HepG2 (cell line): Measurements from ENCODE around the gene FITM1. TPM values are rescaled to one million over a fixed set of nuclear protein-coding genes. Genes with fewer than 3 reads are reported as not detected.

ENCODE experiments used
- AGO1 ChIP-seq: fragments of 200-400 bp; formaldehyde crosslinking; IDR thresholded peaks from 2 replicates; pipeline ENCODE4 v1.6.1; 2017; ENCODE audit warnings: mild to moderate bottlenecking, low read depth, low read length, moderate library complexity; ENCODE audit not compliant: poor library complexity, severe bottlenecking
- ELK4 ChIP-seq: sonication (generic); formaldehyde crosslinking; IDR thresholded peaks from 2 replicates; pipeline ENCODE4 v1.9.0; 2021; ENCODE audit warnings: missing genetic modification reagents, borderline replicate concordance
- GZF1 ChIP-seq: sonication (generic); formaldehyde crosslinking; IDR thresholded peaks from 2 replicates; pipeline ENCODE4 v1.5.1; 2020; ENCODE audit warnings: mild to moderate bottlenecking, missing genetic modification reagents
- IKZF5 ChIP-seq: IDR thresholded peaks from 2 replicates; pipeline ENCODE4 v1.6.1; 2018; ENCODE audit warnings: missing genetic modification reagents, mild to moderate bottlenecking, missing compliant biosample characterization
- KAT7 ChIP-seq: IDR thresholded peaks from 2 replicates; pipeline ENCODE4 v1.6.1; 2018; ENCODE audit warnings: borderline replicate concordance, missing compliant biosample characterization
- KDM1A ChIP-seq: IDR thresholded peaks from 2 replicates; pipeline ENCODE4 v1.6.1; 2016; ENCODE audit warnings: missing compliant biosample characterization
- NBN ChIP-seq: fragments of 450-650 bp; conservative IDR thresholded peaks from 2 replicates; pipeline ENCODE4 v1.6.1; 2017
- POLR2A ChIP-seq, 2 experiments: IDR thresholded peaks; 2 replicates each; pipeline ENCODE4 v1.6.1; 2011; ENCODE audit warnings: low read depth in 2 of 2, low read length in 2 of 2, mild to moderate bottlenecking in 1 of 2, moderate library complexity in 1 of 2; ENCODE audit not compliant: insufficient read depth in 1 of 2
- PPARG ChIP-seq: conservative IDR thresholded peaks from 2 replicates; pipeline ENCODE4 v1.6.1; 2016; ENCODE audit warnings: missing biosample characterization, missing genetic modification reagents
- ZBTB34 ChIP-seq: sonication (generic); formaldehyde crosslinking; IDR thresholded peaks from 2 replicates; pipeline ENCODE4 v1.8.0; 2022; ENCODE audit warnings: mild to moderate bottlenecking, missing genetic modification reagents
- ZC3H13 ChIP-seq: sonication (generic); formaldehyde crosslinking; IDR thresholded peaks from 2 replicates; pipeline ENCODE4 v1.8.1; 2023; ENCODE audit warnings: mild to moderate bottlenecking, missing genetic modification reagents, moderate library complexity
- ZFP82 ChIP-seq: sonication (generic); formaldehyde crosslinking; IDR thresholded peaks from 2 replicates; pipeline ENCODE4 v1.5.1; 2020; ENCODE audit warnings: mild to moderate bottlenecking, missing genetic modification reagents, borderline replicate concordance
- ZKSCAN8 ChIP-seq: IDR thresholded peaks from 2 replicates; pipeline ENCODE4 v1.6.1; 2016; ENCODE audit warnings: borderline replicate concordance, missing genetic modification reagents, missing compliant biosample characterization
- ZNF138 ChIP-seq: sonication (generic); formaldehyde crosslinking; IDR thresholded peaks from 2 replicates; pipeline ENCODE4 v1.5.0; 2020; ENCODE audit warnings: mild to moderate bottlenecking, low read depth, missing genetic modification reagents
- ZNF180 ChIP-seq: sonication (generic); formaldehyde crosslinking; IDR thresholded peaks from 2 replicates; pipeline ENCODE4 v1.4.0; 2020; ENCODE audit warnings: low read depth, missing genetic modification reagents, borderline replicate concordance
- ZNF280B ChIP-seq: sonication (generic); formaldehyde crosslinking; IDR thresholded peaks from 2 replicates; pipeline ENCODE4 v1.5.0; 2020; ENCODE audit warnings: missing genetic modification reagents, mild to moderate bottlenecking, borderline replicate concordance
- ZNF296 ChIP-seq: sonication (generic); formaldehyde crosslinking; conservative IDR thresholded peaks from 2 replicates; pipeline ENCODE4 v1.5.0; 2020; ENCODE audit warnings: mild to moderate bottlenecking, missing genetic modification reagents
- ZNF3 ChIP-seq: IDR thresholded peaks from 2 replicates; pipeline ENCODE4 v1.7.0; 2017; ENCODE audit warnings: inconsistent platforms
- ZNF343 ChIP-seq: sonication (generic); formaldehyde crosslinking; IDR thresholded peaks from 2 replicates; pipeline ENCODE4 v1.4.0; 2020; ENCODE audit warnings: mild to moderate bottlenecking, missing genetic modification reagents
- ZNF543 ChIP-seq: sonication (generic); formaldehyde crosslinking; IDR thresholded peaks from 2 replicates; pipeline ENCODE4 v1.4.0; 2020; ENCODE audit warnings: mild to moderate bottlenecking, missing genetic modification reagents
- ZNF746 ChIP-seq: sonication (generic); formaldehyde crosslinking; IDR thresholded peaks from 2 replicates; pipeline ENCODE4 v1.8.0; 2022; ENCODE audit warnings: mild to moderate bottlenecking, missing genetic modification reagents
- ZNF768 ChIP-seq: sonication (generic); formaldehyde crosslinking; IDR thresholded peaks from 2 replicates; pipeline ENCODE4 v1.4.0; 2020; ENCODE audit warnings: missing genetic modification reagents
- polyA plus RNA-seq, 8 experiments: library from polyadenylated mRNA; depleted of rRNA in 3 of 8; stranded (reverse) in 7 of 8; unstranded in 1 of 8; fragments of >200 nt; fragmentation: Illumina TruSeq in 4 of 8; extraction: Trizol in 4 of 8; gene quantifications; 2 replicates each; pipeline versions ENCODE4 v1.2.1 to v1.2.3, GENCODE V29; 2011 to 2016; ENCODE audit warnings: low read depth in 4 of 8, missing spikeins in 1 of 8, mixed read lengths in 1 of 8; ENCODE audit not compliant: insufficient read depth in 1 of 8
- total RNA-seq, 5 experiments: library from RNA; depleted of rRNA; stranded (reverse); fragments of >200 nt; fragmentation: Illumina TruSeq; extraction: Trizol; gene quantifications; 2 replicates each; pipeline ENCODE4 v1.2.3, GENCODE V29; 2016; ENCODE audit warnings: low read depth in 1 of 5
- TF ChIP-seq, protein P1 (sequence below): IDR thresholded peaks from 2 replicates; pipeline ENCODE4 v1.6.1; 2016; ENCODE audit warnings: missing compliant biosample characterization, missing genetic modification reagents, borderline replicate concordance

FITM1 gene
- total and polyA plus RNA-seq, 2 of the 13 experiments (the other 11 are each of a cell fraction or from before 2014, with no cell fraction given): 2.7 to 5.8 TPM

GRCh38 chr14:24141097-24141880, 10.8 kb downstream of the FITM1 start, which contains the start of gene EMC9 (continued):
- TF ChIP-seq ZC3H13 (CRISPR knock-in tag): no peak
- peak; percentile 89 for TF ChIP-seq ZBTB34 (CRISPR knock-in tag)
- peak; percentile 87 for TF ChIP-seq ZNF343 (CRISPR knock-in tag)
- no peak; the same call in 1 of the 2 replicates for TF ChIP-seq ELK4 (CRISPR knock-in tag)
- TF ChIP-seq ZNF138 (CRISPR knock-in tag): peak; percentile 97
- no peak for TF ChIP-seq ZNF746 (CRISPR knock-in tag)
- TF ChIP-seq ZNF280B (CRISPR knock-in tag): no peak
- TF ChIP-seq NBN: no peak
- peak in 1 of 2 experiments; percentile 88; a peak in 2 of 4 replicates for TF ChIP-seq POLR2A (IDR thresholded peaks at IDR 0.05; ENCODE audit: insufficient read depth in 1 of 2, low read depth in 2 of 2, low read length in 2 of 2)
- peak; percentile 96 for TF ChIP-seq AGO1
- TF ChIP-seq ZKSCAN8: peak; percentile 96
- TF ChIP-seq ZFP82: no peak
- peak; percentile 98 for TF ChIP-seq ZNF543 (CRISPR knock-in tag)
- peak; percentile 77; the same call in 1 of the 2 replicates for TF ChIP-seq ZNF768 (CRISPR knock-in tag)
- TF ChIP-seq IKZF5: peak; percentile 97
- TF ChIP-seq KAT7 (CRISPR knock-in tag): no peak; the same call in 1 of the 2 replicates
- TF ChIP-seq KDM1A: no peak
- peak; percentile 35; the same call in 1 of the 2 replicates for TF ChIP-seq ZNF3 (CRISPR knock-in tag)
- TF ChIP-seq ZNF180 (CRISPR knock-in tag): no peak
- peak; percentile 43; the same call in 1 of the 2 replicates for TF ChIP-seq PPARG (CRISPR knock-in tag)
- TF ChIP-seq, protein P1, sequence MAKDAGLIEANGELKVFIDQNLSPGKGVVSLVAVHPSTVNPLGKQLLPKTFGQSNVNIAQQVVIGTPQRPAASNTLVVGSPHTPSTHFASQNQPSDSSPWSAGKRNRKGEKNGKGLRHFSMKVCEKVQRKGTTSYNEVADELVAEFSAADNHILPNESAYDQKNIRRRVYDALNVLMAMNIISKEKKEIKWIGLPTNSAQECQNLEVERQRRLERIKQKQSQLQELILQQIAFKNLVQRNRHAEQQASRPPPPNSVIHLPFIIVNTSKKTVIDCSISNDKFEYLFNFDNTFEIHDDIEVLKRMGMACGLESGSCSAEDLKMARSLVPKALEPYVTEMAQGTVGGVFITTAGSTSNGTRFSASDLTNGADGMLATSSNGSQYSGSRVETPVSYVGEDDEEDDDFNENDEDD (CRISPR knock-in tag): peak; percentile 72
- no peak for TF ChIP-seq GZF1
- no peak for TF ChIP-seq ZNF296
